OCI-LY1 (cell line): ENCODE measurements around the gene PADI6.
"Not testable (repeated sequence)": the region's sequence is repeated elsewhere in the genome, so short reads cannot be mapped to it uniquely, and the experiment has no call there.

Experiments used
- H2AFZ ChIP-seq: fragments of 200-600 bp; sonication (generic), shearing (Covaris generic); 2 replicates; pipeline ENCODE4 v1.6.0; 2014; ENCODE audit warnings: antibody characterized with exemption, mild to moderate bottlenecking, low read length
- H3F3A ChIP-seq: fragments of 200-600 bp; sonication (generic), shearing (Covaris generic); 2 replicates; pipeline ENCODE4 v1.6.0; 2014; ENCODE audit warnings: mild to moderate bottlenecking, antibody characterized with exemption, low read length, moderate library complexity; ENCODE audit not compliant: insufficient read depth
- H3K27ac ChIP-seq: fragments of 200-600 bp; sonication (generic); 2 replicates; pipeline ENCODE4 v1.5.1; 2014; ENCODE audit warnings: low read length, mixed run types, mild to moderate bottlenecking, low read depth; ENCODE audit not compliant: poor library complexity, severe bottlenecking
- H3K27me3 ChIP-seq: fragments of 200-600 bp; sonication (generic); 2 replicates; pipeline ENCODE4 v1.6.0; 2014; ENCODE audit warnings: antibody characterized with exemption, mild to moderate bottlenecking, low read length, moderate library complexity; ENCODE audit not compliant: insufficient read depth
- H3K36me3 ChIP-seq: fragments of 200-600 bp; sonication (generic); 2 replicates; pipeline ENCODE4 v1.6.1; 2014; ENCODE audit warnings: mild to moderate bottlenecking, antibody characterized with exemption, low read length, moderate library complexity, mixed read lengths; ENCODE audit not compliant: insufficient read depth
- H3K4me1 ChIP-seq: fragments of 200-600 bp; sonication (generic); 2 replicates; pipeline ENCODE4 v1.5.1; 2014; ENCODE audit warnings: mild to moderate bottlenecking, low read length, moderate library complexity; ENCODE audit not compliant: insufficient read depth, severe bottlenecking
- H3K4me2 ChIP-seq: fragments of 200-600 bp; sonication (generic), shearing (Covaris generic); 2 replicates; pipeline ENCODE4 v1.6.1; 2014; ENCODE audit warnings: low read length
- H3K4me3 ChIP-seq: fragments of 200-600 bp; sonication (generic); 2 replicates; pipeline ENCODE4 v1.5.1; 2014; ENCODE audit warnings: low read length, low read depth, mild to moderate bottlenecking, mixed read lengths; ENCODE audit not compliant: poor library complexity, severe bottlenecking
- H3K79me2 ChIP-seq: fragments of 200-600 bp; shearing (Covaris generic); 2 replicates; pipeline ENCODE4 v1.6.1; 2016; ENCODE audit warnings: mixed run types, low read length, mixed read lengths; ENCODE audit not compliant: insufficient read depth
- H3K9ac ChIP-seq: fragments of 200-600 bp; sonication (generic), shearing (Covaris generic); 2 replicates; pipeline ENCODE4 v1.6.1; 2014; ENCODE audit warnings: mild to moderate bottlenecking, low read length, mixed read lengths
- H3K9me2 ChIP-seq: fragments of 200-600 bp; sonication (generic), shearing (Covaris generic); 2 replicates; pipeline ENCODE4 v1.6.1; 2014; ENCODE audit warnings: low read depth, mild to moderate bottlenecking, low read length, mixed read lengths
- H3K9me3 ChIP-seq: fragments of 200-600 bp; shearing (Covaris generic); 2 replicates; pipeline ENCODE4 v1.6.1; 2014; ENCODE audit warnings: low read length, mixed read lengths
- H4K20me1 ChIP-seq: fragments of 200-600 bp; sonication (generic), shearing (Covaris generic); 2 replicates; pipeline ENCODE4 v1.6.0; 2016; ENCODE audit warnings: mild to moderate bottlenecking, low read length; ENCODE audit not compliant: insufficient read depth
- CTCF ChIP-seq: fragments of 200-600 bp; sonication (generic), shearing (Covaris generic); IDR thresholded peaks from 2 replicates; pipeline ENCODE4 v1.5.1; 2017; ENCODE audit warnings: mild to moderate bottlenecking, antibody characterized with exemption, low read length, moderate library complexity, mixed read lengths
- EZH2 ChIP-seq: fragments of 200-600 bp; sonication (generic), shearing (Covaris generic); IDR thresholded peaks from 2 replicates; pipeline ENCODE4 v1.8.0; 2017; ENCODE audit warnings: borderline replicate concordance, mixed run types, mild to moderate bottlenecking, antibody characterized with exemption, low read length, moderate library complexity, mixed read lengths

Gene PADI6

GRCh38 chr1:17404034-17404684, 32.2 kb downstream of the PADI6 start:
- no peak overlapping the region for H3K4me3 ChIP-seq
- no peaks in the 10 kb centered on the region for H3K27me3 ChIP-seq
- H4K20me1 ChIP-seq: no peaks in the 10 kb centered on the region
- H3K9me2 ChIP-seq: no peaks in the 10 kb centered on the region
- H3F3A ChIP-seq: no peaks in the 10 kb centered on the region
- H3K9ac ChIP-seq: no peak overlapping the region
- H3K36me3 ChIP-seq: peaks cover 31% of the 10 kb centered on the region
- H3K79me2 ChIP-seq: no peaks in the 10 kb centered on the region
- no peak for TF ChIP-seq CTCF
- no peak for TF ChIP-seq EZH2
- H3K4me2 ChIP-seq: no peak overlapping the region
- no peaks in the 10 kb centered on the region for H3K9me3 ChIP-seq
- H2AFZ ChIP-seq: no peak overlapping the region
- H3K27ac ChIP-seq: no peak overlapping the region
- no peaks in the 10 kb centered on the region for H3K4me1 ChIP-seq

DNA sequence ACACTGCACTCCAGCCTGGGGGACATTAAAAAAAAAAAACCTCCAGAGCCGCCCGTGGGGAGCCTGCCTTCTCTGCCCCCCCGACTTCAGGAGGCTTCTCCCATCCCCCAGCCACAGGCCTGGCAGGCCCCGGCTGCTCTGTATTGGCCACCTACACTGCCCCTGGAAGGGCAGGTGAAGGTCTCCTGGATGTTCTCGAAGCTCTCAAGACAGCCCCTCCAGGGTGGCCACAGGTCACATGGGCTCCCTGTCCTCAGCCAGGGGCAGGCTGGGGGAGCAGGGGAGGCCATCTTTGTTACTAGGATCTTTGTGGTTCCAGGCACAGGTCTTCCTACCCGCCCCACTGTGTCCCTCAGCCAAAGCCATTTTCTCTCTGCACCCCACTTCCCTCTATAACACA, 32.8 kb downstream of the PADI6 start:
- no peaks in the 10 kb centered on the region for H4K20me1 ChIP-seq

GRCh38 chr1:17405898-17406759, 34.1 kb downstream of the PADI6 start:
- Histone ChIP-seq H3K9ac (no peak overlapping the region), H3K27me3 (no peaks in the 10 kb centered on the region), H3F3A (no peaks in the 10 kb centered on the region), H3K36me3 (peaks cover 51% of the 10 kb centered on the region), H3K4me1 (no peaks in the 10 kb centered on the region), H3K79me2 (no peaks in the 10 kb centered on the region), H3K27ac (no peak overlapping the region), H3K9me3 (no peaks in the 10 kb centered on the region), H3K9me2 (no peaks in the 10 kb centered on the region), H2AFZ (no peak overlapping the region), H4K20me1 (no peaks in the 10 kb centered on the region), H3K4me3 (no peak overlapping the region), H3K4me2 (no peak overlapping the region)
- TF ChIP-seq CTCF: peak; percentile 67
- no peak for TF ChIP-seq EZH2

More for the DNA sequence above, 32.8 kb downstream of the PADI6 start:
- Histone ChIP-seq H3K4me1 (no peaks in the 10 kb centered on the region), H3K4me2 (no peak overlapping the region), H2AFZ (no peak overlapping the region), H3K27me3 (no peaks in the 10 kb centered on the region), H3K4me3 (no peak overlapping the region), H3K27ac (no peak overlapping the region), H3K36me3 (peaks cover 38% of the 10 kb centered on the region), H3K9ac (no peak overlapping the region), H3K79me2 (no peaks in the 10 kb centered on the region), H3K9me3 (no peaks in the 10 kb centered on the region), H3K9me2 (no peaks in the 10 kb centered on the region), H3F3A (no peaks in the 10 kb centered on the region)
- no peak for TF ChIP-seq EZH2
- TF ChIP-seq CTCF: no peak

DNA sequence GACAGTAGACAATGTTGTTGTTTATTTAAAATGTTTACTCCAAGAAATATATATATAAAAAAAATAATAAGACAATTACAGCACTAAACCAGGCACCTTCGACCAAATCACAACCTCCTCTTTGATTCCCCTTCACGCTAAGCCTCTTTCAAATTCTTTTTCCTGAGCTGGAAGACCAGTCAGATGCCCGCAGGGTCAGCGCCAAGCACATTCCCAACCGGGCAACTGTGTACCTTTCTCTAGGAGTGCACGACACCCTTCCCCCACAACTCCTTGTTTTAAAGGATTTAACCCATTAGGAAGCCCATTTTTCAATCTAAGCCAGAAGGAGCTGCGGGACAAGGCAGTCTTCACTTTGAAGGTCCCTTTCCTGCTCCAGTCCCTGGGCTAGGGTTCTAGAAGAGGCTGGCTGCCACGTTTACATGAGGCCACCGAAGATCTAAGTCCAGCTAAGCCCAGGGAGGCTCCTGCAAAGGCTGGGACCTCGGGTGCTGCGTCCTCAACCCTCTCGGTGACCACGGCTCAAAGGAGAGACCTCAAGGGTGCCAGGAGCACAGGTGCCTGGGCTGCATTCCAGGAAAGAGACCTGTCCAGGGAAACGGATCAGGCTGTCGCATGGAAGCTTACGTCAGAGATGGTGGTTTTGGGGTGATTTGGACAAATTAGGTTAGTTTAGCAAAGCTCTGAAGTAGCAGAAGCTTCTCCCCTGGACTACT, 34.9 kb downstream of the PADI6 start:
- not testable (repeated sequence) for H4K20me1 ChIP-seq, H3K79me2 ChIP-seq, H3K27ac ChIP-seq, H3K4me1 ChIP-seq, H3K9ac ChIP-seq, H3K9me3 ChIP-seq, H3K27me3 ChIP-seq, H3F3A ChIP-seq, H3K9me2 ChIP-seq, H3K4me3 ChIP-seq, H2AFZ ChIP-seq, H3K4me2 ChIP-seq
- peaks cover 59% of the 10 kb centered on the region for H3K36me3 ChIP-seq
